ENCODE measurements around the gene IVL.

IVL gene, protein sequence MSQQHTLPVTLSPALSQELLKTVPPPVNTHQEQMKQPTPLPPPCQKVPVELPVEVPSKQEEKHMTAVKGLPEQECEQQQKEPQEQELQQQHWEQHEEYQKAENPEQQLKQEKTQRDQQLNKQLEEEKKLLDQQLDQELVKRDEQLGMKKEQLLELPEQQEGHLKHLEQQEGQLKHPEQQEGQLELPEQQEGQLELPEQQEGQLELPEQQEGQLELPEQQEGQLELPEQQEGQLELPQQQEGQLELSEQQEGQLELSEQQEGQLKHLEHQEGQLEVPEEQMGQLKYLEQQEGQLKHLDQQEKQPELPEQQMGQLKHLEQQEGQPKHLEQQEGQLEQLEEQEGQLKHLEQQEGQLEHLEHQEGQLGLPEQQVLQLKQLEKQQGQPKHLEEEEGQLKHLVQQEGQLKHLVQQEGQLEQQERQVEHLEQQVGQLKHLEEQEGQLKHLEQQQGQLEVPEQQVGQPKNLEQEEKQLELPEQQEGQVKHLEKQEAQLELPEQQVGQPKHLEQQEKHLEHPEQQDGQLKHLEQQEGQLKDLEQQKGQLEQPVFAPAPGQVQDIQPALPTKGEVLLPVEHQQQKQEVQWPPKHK

GRCh38 chr1:152907686-152908601, at the start of gene IVL:
TSS of gene IVL (plus strand) at chr1:152908546. CDS start at chr1:152909798, 1,252 bp downstream.
- peaks cover 76% of the 10 kb centered on the region for H3K9me3 Mint-ChIP-seq
- H3K4me1 Mint-ChIP-seq: no peaks in the 10 kb centered on the region
- TF ChIP-seq, protein P1, sequence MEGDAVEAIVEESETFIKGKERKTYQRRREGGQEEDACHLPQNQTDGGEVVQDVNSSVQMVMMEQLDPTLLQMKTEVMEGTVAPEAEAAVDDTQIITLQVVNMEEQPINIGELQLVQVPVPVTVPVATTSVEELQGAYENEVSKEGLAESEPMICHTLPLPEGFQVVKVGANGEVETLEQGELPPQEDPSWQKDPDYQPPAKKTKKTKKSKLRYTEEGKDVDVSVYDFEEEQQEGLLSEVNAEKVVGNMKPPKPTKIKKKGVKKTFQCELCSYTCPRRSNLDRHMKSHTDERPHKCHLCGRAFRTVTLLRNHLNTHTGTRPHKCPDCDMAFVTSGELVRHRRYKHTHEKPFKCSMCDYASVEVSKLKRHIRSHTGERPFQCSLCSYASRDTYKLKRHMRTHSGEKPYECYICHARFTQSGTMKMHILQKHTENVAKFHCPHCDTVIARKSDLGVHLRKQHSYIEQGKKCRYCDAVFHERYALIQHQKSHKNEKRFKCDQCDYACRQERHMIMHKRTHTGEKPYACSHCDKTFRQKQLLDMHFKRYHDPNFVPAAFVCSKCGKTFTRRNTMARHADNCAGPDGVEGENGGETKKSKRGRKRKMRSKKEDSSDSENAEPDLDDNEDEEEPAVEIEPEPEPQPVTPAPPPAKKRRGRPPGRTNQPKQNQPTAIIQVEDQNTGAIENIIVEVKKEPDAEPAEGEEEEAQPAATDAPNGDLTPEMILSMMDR (IDR thresholded peaks at IDR 0.05): no peak
- DNase-seq: no peak
- H3K4me3 Mint-ChIP-seq: no peak within 1 kb of the TSS
- no peaks in the 10 kb centered on the region for H3K36me3 Mint-ChIP-seq (ENCODE audit: low read depth)
- H3K27me3 Mint-ChIP-seq (ENCODE audit: low read depth, poor library complexity): peaks cover 11% of the 10 kb centered on the region
- H3K27ac Mint-ChIP-seq: no peak within 1 kb of the TSS

DNA sequence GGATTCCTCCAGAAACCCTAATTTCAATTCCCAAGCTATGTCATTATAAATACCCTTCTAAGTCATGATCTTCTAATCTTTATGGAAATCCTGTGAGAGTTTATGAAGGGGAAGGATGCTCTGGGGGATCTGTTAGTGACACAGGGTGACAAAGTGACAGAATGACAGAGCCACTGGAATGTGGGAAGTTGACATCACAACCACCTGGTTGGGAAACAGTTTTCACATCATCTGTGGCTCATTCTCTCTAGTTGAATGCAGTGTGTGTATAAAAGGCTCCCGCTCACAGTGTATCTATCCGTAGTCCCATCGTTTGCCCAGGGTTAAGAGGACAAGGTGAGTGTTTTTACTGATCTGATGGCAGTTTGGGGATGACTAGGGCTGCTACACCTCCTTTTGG, 48.6 kb upstream of the IVL start, which contains the start of gene LCE7A:
Gene LCE7A (plus strand): TSS at position 301 of the 400 bp plus-strand sequence. CDS start 702 bp downstream, outside the sequence.
- no peaks in the 10 kb centered on the region for H3K36me3 Mint-ChIP-seq (ENCODE audit: low read depth)
- TF ChIP-seq, protein P1 (IDR thresholded peaks at IDR 0.05): no peak
- peaks cover 68% of the 10 kb centered on the region for H3K9me3 Mint-ChIP-seq
- no peaks in the 10 kb centered on the region for H3K4me1 Mint-ChIP-seq
- no peak within 1 kb of the TSS for H3K27ac Mint-ChIP-seq
- no peak within 1 kb of the TSS for H3K4me3 Mint-ChIP-seq
- no peak for DNase-seq
- peaks cover 3% of the 10 kb centered on the region for H3K27me3 Mint-ChIP-seq (ENCODE audit: low read depth, poor library complexity)

DNA sequence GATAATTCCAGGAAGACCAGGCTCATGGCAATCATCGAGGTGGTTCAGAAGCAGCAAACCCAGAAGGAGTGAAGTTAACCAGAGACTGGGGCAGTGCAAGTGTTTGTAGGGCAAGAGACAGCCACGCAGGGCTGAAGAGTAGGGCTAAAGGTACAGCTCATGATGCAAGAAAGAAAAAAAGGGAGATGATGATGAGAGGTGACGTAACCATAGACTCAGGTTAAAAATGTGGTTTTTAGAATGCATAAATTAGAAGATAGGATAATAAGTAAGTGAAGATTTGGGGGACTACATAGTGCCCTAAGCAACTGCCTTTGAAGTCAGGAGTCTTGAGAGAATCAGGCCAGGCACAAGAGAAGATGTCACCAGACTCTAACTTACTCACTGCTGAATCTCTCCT, 48.2 kb upstream of the IVL start:
- Mint-ChIP-seq H3K4me3 (no peak overlapping the region), H3K36me3 (ENCODE audit: low read depth) (no peaks in the 10 kb centered on the region), H3K27me3 (ENCODE audit: low read depth, poor library complexity) (peaks cover 3% of the 10 kb centered on the region), H3K4me1 (no peaks in the 10 kb centered on the region), H3K27ac (no peak overlapping the region), H3K9me3 (peaks cover 67% of the 10 kb centered on the region)
- TF ChIP-seq, protein P1 (IDR thresholded peaks at IDR 0.05): no peak
- DNase-seq: no peak

DNA sequence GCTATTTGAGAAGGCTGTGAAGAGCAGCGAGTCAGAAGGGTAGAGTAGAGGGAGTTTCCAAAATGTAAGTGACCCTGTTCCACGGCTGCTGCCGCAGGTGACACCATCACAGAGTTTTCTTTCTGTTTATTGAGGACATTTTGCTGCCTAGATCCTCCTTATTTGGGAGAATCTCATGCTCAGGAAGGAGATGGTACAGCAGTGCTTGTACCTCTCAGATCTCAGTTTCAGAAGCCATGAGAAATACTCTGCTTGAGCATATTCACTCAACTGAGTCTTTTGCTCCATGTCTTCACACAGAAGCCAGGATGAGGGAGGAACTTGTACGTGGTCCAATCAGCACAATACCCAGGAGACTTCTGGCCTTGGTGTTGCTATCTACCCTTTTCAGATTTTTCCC, 47.0 kb upstream of the IVL start:
- no peaks in the 10 kb centered on the region for H3K36me3 Mint-ChIP-seq (ENCODE audit: low read depth)
- H3K4me3 Mint-ChIP-seq: no peak overlapping the region
- H3K9me3 Mint-ChIP-seq: peaks cover 59% of the 10 kb centered on the region
- no peak for DNase-seq
- peaks cover 3% of the 10 kb centered on the region for H3K27me3 Mint-ChIP-seq (ENCODE audit: low read depth, poor library complexity)
- H3K27ac Mint-ChIP-seq: no peak overlapping the region
- H3K4me1 Mint-ChIP-seq: no peaks in the 10 kb centered on the region
- TF ChIP-seq, protein P1 (IDR thresholded peaks at IDR 0.05): no peak

DNA sequence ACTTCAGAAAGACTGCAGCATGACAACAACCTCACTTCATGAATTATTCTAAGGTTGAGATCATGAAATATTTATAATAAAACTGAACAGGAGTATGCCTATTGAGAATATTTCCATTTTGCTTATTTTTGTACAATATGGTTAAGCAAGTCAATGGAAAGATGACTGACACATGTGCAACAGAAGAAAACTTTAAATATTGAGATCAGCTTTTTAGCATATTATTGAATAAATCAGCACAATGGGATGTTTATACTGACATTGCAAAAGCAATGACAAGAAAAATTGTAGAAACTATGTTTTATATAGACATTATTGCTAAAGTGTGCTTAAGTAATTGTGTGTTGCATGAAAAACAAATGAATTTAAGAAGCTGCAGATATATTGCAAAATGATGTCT, 43.9 kb upstream of the IVL start:
- no peak for DNase-seq
- Mint-ChIP-seq H3K4me3 (no peak overlapping the region), H3K36me3 (ENCODE audit: low read depth) (no peaks in the 10 kb centered on the region), H3K4me1 (no peaks in the 10 kb centered on the region), H3K27ac (no peak overlapping the region), H3K27me3 (ENCODE audit: low read depth, poor library complexity) (peaks cover 3% of the 10 kb centered on the region), H3K9me3 (peaks cover 31% of the 10 kb centered on the region)
- TF ChIP-seq, protein P1 (IDR thresholded peaks at IDR 0.05): no peak

All from nephron progenitor cell (in vitro differentiated cells).